Measurements from ENCODE around the gene NKX6-1.

- TF ChIP-seq, protein P1, sequence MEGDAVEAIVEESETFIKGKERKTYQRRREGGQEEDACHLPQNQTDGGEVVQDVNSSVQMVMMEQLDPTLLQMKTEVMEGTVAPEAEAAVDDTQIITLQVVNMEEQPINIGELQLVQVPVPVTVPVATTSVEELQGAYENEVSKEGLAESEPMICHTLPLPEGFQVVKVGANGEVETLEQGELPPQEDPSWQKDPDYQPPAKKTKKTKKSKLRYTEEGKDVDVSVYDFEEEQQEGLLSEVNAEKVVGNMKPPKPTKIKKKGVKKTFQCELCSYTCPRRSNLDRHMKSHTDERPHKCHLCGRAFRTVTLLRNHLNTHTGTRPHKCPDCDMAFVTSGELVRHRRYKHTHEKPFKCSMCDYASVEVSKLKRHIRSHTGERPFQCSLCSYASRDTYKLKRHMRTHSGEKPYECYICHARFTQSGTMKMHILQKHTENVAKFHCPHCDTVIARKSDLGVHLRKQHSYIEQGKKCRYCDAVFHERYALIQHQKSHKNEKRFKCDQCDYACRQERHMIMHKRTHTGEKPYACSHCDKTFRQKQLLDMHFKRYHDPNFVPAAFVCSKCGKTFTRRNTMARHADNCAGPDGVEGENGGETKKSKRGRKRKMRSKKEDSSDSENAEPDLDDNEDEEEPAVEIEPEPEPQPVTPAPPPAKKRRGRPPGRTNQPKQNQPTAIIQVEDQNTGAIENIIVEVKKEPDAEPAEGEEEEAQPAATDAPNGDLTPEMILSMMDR (IDR thresholded peaks at IDR 0.05): no peak
- no peak for TF ChIP-seq POLR2A (IDR thresholded peaks at IDR 0.05)
Measured at GRCh38 chr4:84474107-84474506, 25.0 kb downstream of the NKX6-1 start.

Measured in esophagus squamous epithelium (tissue), 4 donors.